Endothelial cell of umbilical vein (primary cell): ENCODE data around the gene FAM180A. TPM values are rescaled to one million over a fixed set of nuclear protein-coding genes. Genes with fewer than 3 reads are reported as not detected.

ENCODE experiments used
- BruUV-seq: library from RNA; stranded (reverse); fragments of 400-500 nt; replicated peaks from 2 replicates; lab custom pipeline; 2021; lab: Mats Ljungman, UMichigan
- CTCF ChIA-PET: fragments of 300-600, 350-600 bp; sonication (Branson Sonifier 250); formaldehyde crosslinking; loops from one replicate; lab custom pipeline; 2021; ENCODE audit warnings: antibody characterized with exemption, inconsistent platforms; lab: Charles Lee
- POLR2A ChIA-PET: fragments of 300-600, 350-600 bp; sonication (Branson Sonifier 250); formaldehyde crosslinking; loops from one replicate; lab custom pipeline; 2021; ENCODE audit warnings: antibody characterized with exemption, inconsistent platforms; lab: Charles Lee
- DNase-seq: peaks from one replicate; pipeline ENCODE4 v3.0.0-alpha.2; 2011; ENCODE audit warnings: low read depth, low spot score
- FAIRE-seq: peaks from 2 replicates; lab custom pipeline; 2011; peaks lifted over from hg19 to GRCh38; lab: Jason Lieb, UNC
- H2AFZ ChIP-seq: 2 replicates; pipeline ENCODE4 v1.6.0; 2012; ENCODE audit warnings: low read depth, low read length, control low read depth, inconsistent platforms
- H3K27ac ChIP-seq: 2 replicates; pipeline ENCODE4 v1.5.1; 2011; ENCODE audit warnings: low read depth, mild to moderate bottlenecking, control low read depth, low read length, moderate library complexity; ENCODE audit not compliant: insufficient read depth
- H3K27me3 ChIP-seq, 2 experiments: 2 replicates each; pipeline versions ENCODE4 v1.6.0 to v1.6.1; 2011; ENCODE audit warnings: low read length in 2 of 2, mixed read lengths in 1 of 2; ENCODE audit not compliant: control insufficient read depth in 2 of 2, insufficient read depth in 2 of 2
- H3K36me3 ChIP-seq, 2 experiments: 2 replicates in 1 of 2; 3 replicates in 1 of 2; pipeline ENCODE4 v1.5.1; 2011; ENCODE audit warnings: low read length in 2 of 2, mild to moderate bottlenecking in 1 of 2, moderate library complexity in 1 of 2; ENCODE audit not compliant: control insufficient read depth in 2 of 2, insufficient read depth in 2 of 2; ENCODE audit errors: extremely low read depth in 1 of 2
- H3K4me1 ChIP-seq: 3 replicates; pipeline ENCODE4 v1.5.1; 2011; ENCODE audit warnings: mild to moderate bottlenecking, low read length; ENCODE audit not compliant: control insufficient read depth, insufficient read depth; ENCODE audit errors: extremely low read depth
- H3K4me2 ChIP-seq: 2 replicates; pipeline ENCODE4 v1.6.1; 2011; ENCODE audit warnings: low read length, control low read depth, mixed read lengths; ENCODE audit not compliant: insufficient read depth
- H3K4me3 ChIP-seq, 3 experiments: fragments of 200-600 bp in 1 of 3; sonication (generic), shearing (Covaris generic) in 1 of 3; replicated peaks in 1 of 3; 2 replicates each; pipeline ENCODE4 v1.5.1; 2011 to 2016; ENCODE audit warnings: control low read depth in 3 of 3, low read length in 3 of 3, mild to moderate bottlenecking in 2 of 3, inconsistent platforms in 1 of 3, low read depth in 1 of 3, moderate library complexity in 1 of 3; ENCODE audit not compliant: insufficient read depth in 1 of 3
- H3K79me2 ChIP-seq: 2 replicates; pipeline ENCODE4 v1.6.0; 2012; ENCODE audit warnings: low read length, inconsistent platforms; ENCODE audit not compliant: control insufficient read depth, insufficient read depth
- H3K9ac ChIP-seq: replicated peaks from 2 replicates; pipeline ENCODE3; 2011; ENCODE audit warnings: low read length, control low read depth; ENCODE audit not compliant: insufficient read depth; ENCODE audit errors: extremely low read depth
- H3K9me1 ChIP-seq: replicated peaks from 3 replicates; pipeline ENCODE4 v1.6.0; 2011; ENCODE audit warnings: mild to moderate bottlenecking, low read length; ENCODE audit not compliant: control insufficient read depth, insufficient read depth; ENCODE audit errors: extremely low read depth
- H3K9me3 ChIP-seq: replicated peaks from 2 replicates; pipeline ENCODE4 v1.5.1; 2012; ENCODE audit warnings: low read length, inconsistent platforms; ENCODE audit not compliant: control insufficient read depth, insufficient read depth
- H4K20me1 ChIP-seq: replicated peaks from 2 replicates; pipeline ENCODE3; 2011; ENCODE audit warnings: mild to moderate bottlenecking, low read length; ENCODE audit not compliant: control insufficient read depth, insufficient read depth; ENCODE audit errors: extremely low read depth
- EZH2 ChIP-seq: IDR thresholded peaks from 2 replicates; pipeline ENCODE4 v1.6.1; 2012; ENCODE audit warnings: borderline replicate concordance, low read depth, mild to moderate bottlenecking, moderate library complexity, low read length, inconsistent platforms; ENCODE audit not compliant: severe bottlenecking
- FOS ChIP-seq: IDR thresholded peaks from 2 replicates; pipeline ENCODE4 v1.6.1; 2011; ENCODE audit warnings: mild to moderate bottlenecking, low read length, moderate library complexity, borderline replicate concordance; ENCODE audit not compliant: insufficient read depth
- GATA2 ChIP-seq: IDR thresholded peaks from 2 replicates; pipeline ENCODE4 v1.7.0; 2011; ENCODE audit warnings: low read depth, mild to moderate bottlenecking, moderate library complexity, mixed read lengths, low read length; ENCODE audit not compliant: insufficient read length, insufficient read depth
- JUN ChIP-seq: IDR thresholded peaks from 2 replicates; pipeline ENCODE4 v1.6.1; 2011; ENCODE audit warnings: borderline replicate concordance, low read depth; ENCODE audit not compliant: insufficient read length, insufficient read depth
- MAX ChIP-seq: IDR thresholded peaks from 2 replicates; pipeline ENCODE4 v1.6.1; 2011; ENCODE audit not compliant: insufficient read depth, insufficient read length
- MYC ChIP-seq: IDR thresholded peaks from one replicate; pipeline ENCODE4 v1.6.1; 2011; ENCODE audit warnings: mild to moderate bottlenecking, low read depth, low read length
- POLR2A ChIP-seq: IDR thresholded peaks from 2 replicates; pipeline ENCODE4 v1.6.1; 2012; ENCODE audit warnings: low read depth, mild to moderate bottlenecking, control low read depth, low read length
- POLR2AphosphoS5 ChIP-seq: IDR thresholded peaks from 2 replicates; pipeline ENCODE4 v1.6.1; 2012; ENCODE audit warnings: low read depth, mild to moderate bottlenecking, control low read depth, low read length, moderate library complexity; ENCODE audit not compliant: insufficient read depth
- dilution Hi-C: fragments of 300-500 bp; cut with MboI; formaldehyde crosslinking; loops from one replicate; pipeline ENCODE4 v1.15.0; 2019; ENCODE audit warnings: low sequenced_read_pairs; ENCODE audit not compliant: extremely low pct_ligation_motif_present
- intact Hi-C: fragments of 100-400 bp; cut with micrococcal nuclease; formaldehyde crosslinking; loops from one replicate; pipeline ENCODE4 v1.10.0; 2022
- polyA plus RNA-seq, 4 experiments: library from polyadenylated mRNA; depleted of rRNA in 3 of 4; stranded (reverse) in 3 of 4; unstranded in 1 of 4; fragments of >200 nt; gene quantifications; 2 replicates each; pipeline versions ENCODE4 v1.2.1 to v1.2.3, GENCODE V29; 2011 to 2012; ENCODE audit warnings: missing spikeins in 1 of 4
- total RNA-seq: library from RNA; stranded (reverse); gene quantifications from 2 replicates; pipeline ENCODE4 v1.2.3, GENCODE V29; 2021
- TF ChIP-seq, protein P1 (sequence below), 2 donors: IDR thresholded peaks; 1 replicate in 1 of 2; 2 replicates in 1 of 2; pipeline ENCODE4 v1.5.1; 2011; ENCODE audit warnings: low read length in 2 of 2, mild to moderate bottlenecking in 2 of 2, moderate library complexity in 2 of 2, control low read depth in 1 of 2, inconsistent platforms in 1 of 2, low read depth in 1 of 2; ENCODE audit not compliant: insufficient read depth in 1 of 2; ENCODE audit errors: extremely low read depth in 1 of 2

The FAM180A gene
- total and polyA plus RNA-seq, 2 donors (not counting 3 experiments of a cell fraction or from before 2014, with no cell fraction given) = not detected

GRCh38 chr7:135716677-135717238 is 31.9 kb downstream of the FAM180A start:
- intact Hi-C loops = no loop called here
- no peaks in the 10 kb centered on the region for H3K79me2 ChIP-seq
- no peaks in the 10 kb centered on the region for H3K9me1 ChIP-seq
- no peak overlapping the region for H3K27ac ChIP-seq
- peak; percentile 84 for FAIRE-seq
- ChIA-PET CTCF (interaction anchor here (0.7 to 1.5 kb wide), 5 partner anchors 12 to 46 kb away, joined by 3 to 6 read pairs (median 4); no protein-coding TSS in a partner anchor), POLR2A (no interaction called here)
- H3K4me2 ChIP-seq = no peak overlapping the region
- DNase-seq = peak; percentile 81
- TF ChIP-seq EZH2 = no peak
- peak; percentile 69 for TF ChIP-seq FOS
- no peak for TF ChIP-seq MYC
- no peak for TF ChIP-seq POLR2AphosphoS5
- peaks cover 15% of the 10 kb centered on the region for H3K4me1 ChIP-seq
- H3K9ac ChIP-seq = no peak overlapping the region
- no peaks in the 10 kb centered on the region for H3K36me3 ChIP-seq
- H2AFZ ChIP-seq = peak overlapping the region; percentile 67
- H3K9me3 ChIP-seq = no peaks in the 10 kb centered on the region
- H3K4me3 ChIP-seq = no peak overlapping the region
- BruUV-seq = no TSS peak
- H3K27me3 ChIP-seq = no peaks in the 10 kb centered on the region
- no peaks in the 10 kb centered on the region for H4K20me1 ChIP-seq
- dilution Hi-C loops = no loop called here

DNA sequence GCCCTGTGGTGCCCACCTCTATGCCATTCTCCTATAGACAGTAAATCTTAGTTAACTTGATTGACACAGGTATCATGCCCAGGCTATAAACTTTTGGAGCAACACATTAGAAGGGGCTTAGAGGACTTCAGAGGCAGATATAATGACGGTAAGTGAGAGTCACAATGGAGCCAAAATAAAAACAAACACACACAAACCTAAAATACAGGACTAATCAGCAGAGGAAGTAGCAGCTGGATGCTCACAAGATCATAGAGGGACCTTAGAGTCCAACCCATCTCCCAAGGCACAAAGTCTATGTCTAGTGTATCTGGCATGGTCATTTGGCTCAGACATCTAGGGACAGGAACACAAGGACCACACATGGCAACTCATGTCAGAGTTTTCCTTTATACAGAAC is 32.9 kb downstream of the FAM180A start:
- no TSS peak for BruUV-seq
- FAIRE-seq (no peak), DNase-seq (no peak)
- no peak overlapping the region for H3K9ac ChIP-seq
- H4K20me1 ChIP-seq = no peaks in the 10 kb centered on the region
- no peak for TF ChIP-seq EZH2
- TF ChIP-seq, protein P1, sequence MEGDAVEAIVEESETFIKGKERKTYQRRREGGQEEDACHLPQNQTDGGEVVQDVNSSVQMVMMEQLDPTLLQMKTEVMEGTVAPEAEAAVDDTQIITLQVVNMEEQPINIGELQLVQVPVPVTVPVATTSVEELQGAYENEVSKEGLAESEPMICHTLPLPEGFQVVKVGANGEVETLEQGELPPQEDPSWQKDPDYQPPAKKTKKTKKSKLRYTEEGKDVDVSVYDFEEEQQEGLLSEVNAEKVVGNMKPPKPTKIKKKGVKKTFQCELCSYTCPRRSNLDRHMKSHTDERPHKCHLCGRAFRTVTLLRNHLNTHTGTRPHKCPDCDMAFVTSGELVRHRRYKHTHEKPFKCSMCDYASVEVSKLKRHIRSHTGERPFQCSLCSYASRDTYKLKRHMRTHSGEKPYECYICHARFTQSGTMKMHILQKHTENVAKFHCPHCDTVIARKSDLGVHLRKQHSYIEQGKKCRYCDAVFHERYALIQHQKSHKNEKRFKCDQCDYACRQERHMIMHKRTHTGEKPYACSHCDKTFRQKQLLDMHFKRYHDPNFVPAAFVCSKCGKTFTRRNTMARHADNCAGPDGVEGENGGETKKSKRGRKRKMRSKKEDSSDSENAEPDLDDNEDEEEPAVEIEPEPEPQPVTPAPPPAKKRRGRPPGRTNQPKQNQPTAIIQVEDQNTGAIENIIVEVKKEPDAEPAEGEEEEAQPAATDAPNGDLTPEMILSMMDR (IDR thresholded peaks at IDR 0.05; ENCODE audit: extremely low read depth in 1 of 2, insufficient read depth in 1 of 2, low read depth in 1 of 2, low read length in 2 of 2) = no peak
- TF ChIP-seq POLR2AphosphoS5 = no peak
- no peak for TF ChIP-seq JUN
- TF ChIP-seq MYC = no peak
- no peak for TF ChIP-seq POLR2A
- no peak for TF ChIP-seq MAX
- no peak for TF ChIP-seq FOS
- TF ChIP-seq GATA2 = no peak
- no peak overlapping the region for H3K4me2 ChIP-seq
- no peak overlapping the region for H3K27ac ChIP-seq
- no peaks in the 10 kb centered on the region for H3K79me2 ChIP-seq
- no peaks in the 10 kb centered on the region for H3K9me1 ChIP-seq
- intact Hi-C loops = no loop called here
- no peaks in the 10 kb centered on the region for H3K36me3 ChIP-seq
- H3K9me3 ChIP-seq = no peaks in the 10 kb centered on the region
- H3K27me3 ChIP-seq = no peaks in the 10 kb centered on the region
- peaks cover 15% of the 10 kb centered on the region for H3K4me1 ChIP-seq
- ChIA-PET POLR2A (no interaction called here), CTCF (interaction anchor here (1.2 kb wide), 1 partner anchor 19 kb away, joined by 3 read pairs; no protein-coding TSS in a partner anchor)
- H2AFZ ChIP-seq = no peak overlapping the region
- dilution Hi-C loops = no loop called here
- no peak overlapping the region for H3K4me3 ChIP-seq
